Vagina (tissue), 2 donors: ENCODE results near the gene C20orf144. TPM values are rescaled to one million over a fixed set of nuclear protein-coding genes. Genes with fewer than 3 reads are reported as not detected.

ENCODE experiments used
- DNase-seq, 2 donors: peaks; one replicate each; pipeline ENCODE4 v3.0.0-alpha.2; 2017; ENCODE audit errors: extremely low spot score in 2 of 2
- H3K27ac ChIP-seq: fragments of 200-600 bp; sonication (generic); one replicate; pipeline ENCODE4 v1.5.1; 2019
- H3K27me3 ChIP-seq: fragments of 200-600 bp; sonication (generic); one replicate; pipeline ENCODE4 v1.5.1; 2019
- H3K36me3 ChIP-seq, 2 donors: fragments of 200-600 bp; sonication (generic); one replicate each; pipeline ENCODE4 v1.5.1; 2017 to 2019
- H3K4me1 ChIP-seq: fragments of 200-600 bp; sonication (generic); one replicate; pipeline ENCODE4 v1.5.1; 2019
- H3K4me3 ChIP-seq, 2 donors: fragments of 200-600 bp; sonication (generic); 1 replicate in 1 of 2; 2 replicates in 1 of 2; pipeline ENCODE4 v1.5.1; 2016 to 2019
- H3K9me3 ChIP-seq: fragments of 200-600 bp; sonication (generic); one replicate; pipeline ENCODE4 v1.5.1; 2019
- POLR2A ChIP-seq, 2 donors: fragments of 450-650 bp; IDR thresholded peaks; one replicate each; pipeline ENCODE4 v1.6.1; 2017; ENCODE audit warnings: antibody characterized with exemption in 2 of 2, mild to moderate bottlenecking in 2 of 2, moderate library complexity in 2 of 2
- POLR2AphosphoS5 ChIP-seq, 2 donors: sonication (generic); formaldehyde crosslinking; IDR thresholded peaks; one replicate each; pipeline ENCODE4 v1.9.0; 2017; ENCODE audit warnings: antibody characterized with exemption in 2 of 2, mild to moderate bottlenecking in 2 of 2, low read depth in 1 of 2; ENCODE audit not compliant: insufficient read depth in 1 of 2
- intact Hi-C: fragments of 100-400 bp; cut with DNase I; formaldehyde crosslinking; loops from one replicate; pipeline ENCODE4 v1.15.1; 2023
- total RNA-seq: library from RNA; depleted of rRNA; stranded (reverse); fragments of >200 nt; gene quantifications from one replicate; pipeline ENCODE4 v1.2.3, GENCODE V29; 2016
- TF ChIP-seq, protein P1 (sequence below), 3 experiments: fragments of 450-650 bp in 2 of 3; fragments of 200-600 bp in 1 of 3; sonication (generic) in 1 of 3; IDR thresholded peaks; one replicate each; pipeline ENCODE4 v1.5.1; 2017 to 2019; ENCODE audit warnings: antibody characterized with exemption in 3 of 3, mild to moderate bottlenecking in 2 of 3, moderate library complexity in 2 of 3

Gene C20orf144
- total RNA-seq, 1 donor from 2014 or later: not detected

DNA sequence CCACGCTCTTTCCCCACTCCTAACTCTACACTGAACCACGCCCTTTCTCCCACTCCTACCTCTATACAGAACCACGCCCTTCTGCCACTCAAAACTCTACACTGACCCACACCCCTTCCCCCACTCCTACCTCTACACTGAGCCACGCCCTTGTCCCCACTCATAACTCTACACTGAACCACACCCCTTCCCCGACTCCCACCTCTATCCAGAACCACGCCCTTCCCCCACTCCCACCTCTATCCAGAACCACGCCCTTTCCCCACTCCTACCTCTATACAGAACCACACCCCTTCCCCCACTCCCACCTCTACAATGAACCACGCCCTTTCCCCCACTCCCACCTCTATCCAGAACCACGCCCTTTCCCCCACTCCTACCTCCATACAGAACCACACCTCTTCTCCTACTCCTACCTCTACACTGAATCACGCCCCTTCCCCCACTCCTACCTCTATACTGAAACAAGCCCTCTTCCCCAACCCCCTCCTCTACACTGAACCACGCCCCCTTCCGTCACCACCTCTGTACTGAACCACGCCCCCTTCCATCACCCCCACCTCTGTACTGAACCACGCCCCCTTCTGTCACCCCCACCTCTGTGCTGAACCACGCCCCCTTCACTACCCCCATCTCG, 47.9 kb downstream of the C20orf144 start:
- H3K4me3 ChIP-seq: no peak overlapping the region
- TF ChIP-seq POLR2A (IDR thresholded peaks at IDR 0.05) (no peak), POLR2AphosphoS5 (IDR thresholded peaks at IDR 0.05; ENCODE audit: insufficient read depth in 1 of 2, low read depth in 1 of 2) (no peak)
- TF ChIP-seq, protein P1, sequence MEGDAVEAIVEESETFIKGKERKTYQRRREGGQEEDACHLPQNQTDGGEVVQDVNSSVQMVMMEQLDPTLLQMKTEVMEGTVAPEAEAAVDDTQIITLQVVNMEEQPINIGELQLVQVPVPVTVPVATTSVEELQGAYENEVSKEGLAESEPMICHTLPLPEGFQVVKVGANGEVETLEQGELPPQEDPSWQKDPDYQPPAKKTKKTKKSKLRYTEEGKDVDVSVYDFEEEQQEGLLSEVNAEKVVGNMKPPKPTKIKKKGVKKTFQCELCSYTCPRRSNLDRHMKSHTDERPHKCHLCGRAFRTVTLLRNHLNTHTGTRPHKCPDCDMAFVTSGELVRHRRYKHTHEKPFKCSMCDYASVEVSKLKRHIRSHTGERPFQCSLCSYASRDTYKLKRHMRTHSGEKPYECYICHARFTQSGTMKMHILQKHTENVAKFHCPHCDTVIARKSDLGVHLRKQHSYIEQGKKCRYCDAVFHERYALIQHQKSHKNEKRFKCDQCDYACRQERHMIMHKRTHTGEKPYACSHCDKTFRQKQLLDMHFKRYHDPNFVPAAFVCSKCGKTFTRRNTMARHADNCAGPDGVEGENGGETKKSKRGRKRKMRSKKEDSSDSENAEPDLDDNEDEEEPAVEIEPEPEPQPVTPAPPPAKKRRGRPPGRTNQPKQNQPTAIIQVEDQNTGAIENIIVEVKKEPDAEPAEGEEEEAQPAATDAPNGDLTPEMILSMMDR (IDR thresholded peaks at IDR 0.05): no peak
- no peak for DNase-seq
- H3K27ac ChIP-seq: no peak overlapping the region
- no peaks in the 10 kb centered on the region for H3K27me3 ChIP-seq
- peaks cover 0 to 59% of the 10 kb centered on the region in 2 donors for H3K36me3 ChIP-seq
- H3K9me3 ChIP-seq: no peaks in the 10 kb centered on the region
- no peaks in the 10 kb centered on the region for H3K4me1 ChIP-seq
- intact Hi-C loops: no loop called here

DNA sequence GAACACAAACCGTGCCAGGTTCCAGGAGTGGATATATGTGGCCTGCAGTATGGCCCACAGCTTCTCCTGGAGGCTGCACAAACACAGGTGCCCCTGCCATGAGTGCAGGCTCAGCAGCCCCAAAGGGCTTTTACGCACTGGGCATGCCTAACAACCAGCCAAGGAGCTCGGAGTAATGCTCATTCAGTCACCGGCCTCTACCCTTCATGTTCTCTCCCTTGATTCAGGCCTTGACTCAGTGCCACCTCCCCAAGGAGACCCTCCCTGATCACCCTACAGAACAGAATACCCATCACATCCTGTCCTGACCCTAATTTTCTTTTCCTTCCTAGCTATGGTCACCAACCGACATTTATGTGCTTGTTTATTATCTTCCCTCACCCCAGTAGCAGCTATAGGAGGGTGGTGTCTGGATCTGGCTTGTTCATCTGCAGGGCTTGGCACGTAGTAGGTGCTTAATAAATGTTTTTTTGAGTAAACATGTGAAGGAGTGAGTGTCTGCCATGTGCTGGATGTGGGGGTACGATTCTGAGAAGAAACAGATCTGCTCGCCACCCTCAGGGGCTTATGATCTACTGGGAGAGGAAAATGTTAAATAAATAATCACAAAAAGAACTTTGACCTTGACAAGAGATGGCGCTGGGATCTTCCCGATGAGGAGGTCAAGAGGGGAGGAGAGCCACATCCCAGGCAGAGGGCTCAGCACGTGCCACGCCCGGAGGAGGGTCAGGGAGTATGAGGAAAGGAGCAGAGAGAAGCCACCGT, 48.7 kb downstream of the C20orf144 start:
- H3K9me3 ChIP-seq: no peaks in the 10 kb centered on the region
- no peak overlapping the region for H3K4me3 ChIP-seq
- H3K27ac ChIP-seq: no peak overlapping the region
- no peak for TF ChIP-seq POLR2A (IDR thresholded peaks at IDR 0.05)
- TF ChIP-seq, protein P1 (IDR thresholded peaks at IDR 0.05): no peak
- no peak for TF ChIP-seq POLR2AphosphoS5 (IDR thresholded peaks at IDR 0.05; ENCODE audit: insufficient read depth in 1 of 2, low read depth in 1 of 2)
- intact Hi-C loops: no loop called here
- peaks cover 0 to 59% of the 10 kb centered on the region in 2 donors for H3K36me3 ChIP-seq
- H3K27me3 ChIP-seq: no peaks in the 10 kb centered on the region
- no peaks in the 10 kb centered on the region for H3K4me1 ChIP-seq
- DNase-seq: no peak

DNA sequence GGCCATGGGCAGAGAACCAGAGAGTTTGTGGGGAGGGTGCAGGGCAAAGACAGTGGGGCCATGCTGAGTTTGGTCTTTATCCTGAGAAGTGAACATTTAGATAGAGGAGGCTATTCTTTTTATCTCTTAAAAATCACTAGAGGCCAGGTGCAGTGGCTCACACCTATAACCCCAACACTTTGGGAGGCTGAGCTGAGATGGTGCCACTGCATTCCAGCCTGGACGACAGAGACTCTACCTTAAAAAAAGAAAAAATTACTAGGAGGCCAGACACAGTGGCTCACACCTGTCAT, 49.3 kb downstream of the C20orf144 start:
- peaks cover 0 to 56% of the 10 kb centered on the region in 2 donors for H3K36me3 ChIP-seq
- no peaks in the 10 kb centered on the region for H3K27me3 ChIP-seq
- TF ChIP-seq, protein P1 (IDR thresholded peaks at IDR 0.05): no peak
- TF ChIP-seq POLR2A (IDR thresholded peaks at IDR 0.05) (no peak), POLR2AphosphoS5 (IDR thresholded peaks at IDR 0.05; ENCODE audit: insufficient read depth in 1 of 2, low read depth in 1 of 2) (no peak)
- H3K27ac ChIP-seq: no peak overlapping the region
- H3K4me1 ChIP-seq: no peaks in the 10 kb centered on the region
- H3K4me3 ChIP-seq: no peak overlapping the region
- H3K9me3 ChIP-seq: no peaks in the 10 kb centered on the region
- intact Hi-C loops: no loop called here
- no peak for DNase-seq

Other genes starting within 250 kb of the C20orf144 start
- gene SNTA1, start 218.6 kb upstream of the C20orf144 start, total RNA-seq: 23.8 TPM
- gene CBFA2T2, start 172.2 kb upstream of the C20orf144 start, total RNA-seq: 34.9 TPM
- 1.5 TPM for gene ACTL10, start 4.6 kb downstream of the C20orf144 start, total RNA-seq
- 29.2 TPM for gene NECAB3, start 12.1 kb downstream of the C20orf144 start, total RNA-seq
- gene E2F1, start 24.1 kb downstream of the C20orf144 start, total RNA-seq: 0.49 TPM
- gene PXMP4, start 58.0 kb downstream of the C20orf144 start, total RNA-seq: 6.6 TPM
- gene ZNF341, start 69.7 kb downstream of the C20orf144 start, total RNA-seq: 4.2 TPM
- 95.5 TPM for gene CHMP4B, start 149.0 kb downstream of the C20orf144 start, total RNA-seq